ENCODE data around the gene ADARB2.

- TF ChIP-seq, protein P1, sequence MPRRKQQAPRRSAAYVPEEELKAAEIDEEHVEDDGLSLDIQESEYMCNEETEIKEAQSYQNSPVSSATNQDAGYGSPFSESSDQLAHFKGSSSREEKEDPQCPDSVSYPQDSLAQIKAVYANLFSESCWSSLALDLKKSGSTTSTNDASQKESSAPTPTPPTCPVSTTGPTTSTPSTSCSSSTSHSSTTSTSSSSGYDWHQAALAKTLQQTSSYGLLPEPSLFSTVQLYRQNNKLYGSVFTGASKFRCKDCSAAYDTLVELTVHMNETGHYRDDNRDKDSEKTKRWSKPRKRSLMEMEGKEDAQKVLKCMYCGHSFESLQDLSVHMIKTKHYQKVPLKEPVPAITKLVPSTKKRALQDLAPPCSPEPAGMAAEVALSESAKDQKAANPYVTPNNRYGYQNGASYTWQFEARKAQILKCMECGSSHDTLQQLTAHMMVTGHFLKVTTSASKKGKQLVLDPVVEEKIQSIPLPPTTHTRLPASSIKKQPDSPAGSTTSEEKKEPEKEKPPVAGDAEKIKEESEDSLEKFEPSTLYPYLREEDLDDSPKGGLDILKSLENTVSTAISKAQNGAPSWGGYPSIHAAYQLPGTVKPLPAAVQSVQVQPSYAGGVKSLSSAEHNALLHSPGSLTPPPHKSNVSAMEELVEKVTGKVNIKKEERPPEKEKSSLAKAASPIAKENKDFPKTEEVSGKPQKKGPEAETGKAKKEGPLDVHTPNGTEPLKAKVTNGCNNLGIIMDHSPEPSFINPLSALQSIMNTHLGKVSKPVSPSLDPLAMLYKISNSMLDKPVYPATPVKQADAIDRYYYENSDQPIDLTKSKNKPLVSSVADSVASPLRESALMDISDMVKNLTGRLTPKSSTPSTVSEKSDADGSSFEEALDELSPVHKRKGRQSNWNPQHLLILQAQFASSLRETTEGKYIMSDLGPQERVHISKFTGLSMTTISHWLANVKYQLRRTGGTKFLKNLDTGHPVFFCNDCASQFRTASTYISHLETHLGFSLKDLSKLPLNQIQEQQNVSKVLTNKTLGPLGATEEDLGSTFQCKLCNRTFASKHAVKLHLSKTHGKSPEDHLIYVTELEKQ (tag by site-specific recombination; IDR thresholded peaks at IDR 0.05; ENCODE audit: borderline replicate concordance) = no peak
- TF ChIP-seq, protein P2, sequence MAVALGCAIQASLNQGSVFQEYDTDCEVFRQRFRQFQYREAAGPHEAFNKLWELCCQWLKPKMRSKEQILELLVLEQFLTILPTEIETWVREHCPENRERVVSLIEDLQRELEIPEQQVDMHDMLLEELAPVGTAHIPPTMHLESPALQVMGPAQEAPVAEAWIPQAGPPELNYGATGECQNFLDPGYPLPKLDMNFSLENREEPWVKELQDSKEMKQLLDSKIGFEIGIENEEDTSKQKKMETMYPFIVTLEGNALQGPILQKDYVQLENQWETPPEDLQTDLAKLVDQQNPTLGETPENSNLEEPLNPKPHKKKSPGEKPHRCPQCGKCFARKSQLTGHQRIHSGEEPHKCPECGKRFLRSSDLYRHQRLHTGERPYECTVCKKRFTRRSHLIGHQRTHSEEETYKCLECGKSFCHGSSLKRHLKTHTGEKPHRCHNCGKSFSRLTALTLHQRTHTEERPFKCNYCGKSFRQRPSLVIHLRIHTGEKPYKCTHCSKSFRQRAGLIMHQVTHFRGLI (tag by site-specific recombination; IDR thresholded peaks at IDR 0.05) = no peak
- no peak for TF ChIP-seq ZNF580 (tag by site-specific recombination; IDR thresholded peaks at IDR 0.05)
- TF ChIP-seq ZBTB17 (tag by site-specific recombination; IDR thresholded peaks at IDR 0.05) = no peak
- TF ChIP-seq GFI1B (tag by site-specific recombination; IDR thresholded peaks at IDR 0.05) = no peak
- TF ChIP-seq REPIN1 (tag by site-specific recombination; IDR thresholded peaks at IDR 0.05; ENCODE audit: low read depth) = no peak
- TF ChIP-seq CTCF (tag by site-specific recombination; IDR thresholded peaks at IDR 0.05) = no peak
- TF ChIP-seq ZNF624 (tag by site-specific recombination; IDR thresholded peaks at IDR 0.05) = no peak
- no peak for TF ChIP-seq ZFHX2 (tag by site-specific recombination; conservative IDR thresholded peaks at IDR 0.05)
- TF ChIP-seq, protein P3, sequence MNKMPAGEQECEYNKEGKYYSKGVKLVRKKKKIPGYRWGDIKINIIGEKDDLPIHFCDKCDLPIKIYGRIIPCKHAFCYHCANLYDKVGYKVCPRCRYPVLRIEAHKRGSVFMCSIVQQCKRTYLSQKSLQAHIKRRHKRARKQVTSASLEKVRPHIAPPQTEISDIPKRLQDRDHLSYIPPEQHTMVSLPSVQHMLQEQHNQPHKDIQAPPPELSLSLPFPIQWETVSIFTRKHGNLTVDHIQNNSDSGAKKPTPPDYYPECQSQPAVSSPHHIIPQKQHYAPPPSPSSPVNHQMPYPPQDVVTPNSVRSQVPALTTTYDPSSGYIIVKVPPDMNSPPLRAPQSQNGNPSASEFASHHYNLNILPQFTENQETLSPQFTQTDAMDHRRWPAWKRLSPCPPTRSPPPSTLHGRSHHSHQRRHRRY (tag by site-specific recombination; IDR thresholded peaks at IDR 0.05) = no peak
Measured at GRCh38 chr10:1526436-1527055, 210.8 kb downstream of the ADARB2 start.
